ENCODE results near the gene SFMBT2. TPM values are rescaled to one million over a fixed set of nuclear protein-coding genes. Genes with fewer than 3 reads are reported as not detected.

SFMBT2 gene
- total RNA-seq, 6 experiments from 2014 or later: 1.4 to 3.4 (median 1.8) TPM

DNA sequence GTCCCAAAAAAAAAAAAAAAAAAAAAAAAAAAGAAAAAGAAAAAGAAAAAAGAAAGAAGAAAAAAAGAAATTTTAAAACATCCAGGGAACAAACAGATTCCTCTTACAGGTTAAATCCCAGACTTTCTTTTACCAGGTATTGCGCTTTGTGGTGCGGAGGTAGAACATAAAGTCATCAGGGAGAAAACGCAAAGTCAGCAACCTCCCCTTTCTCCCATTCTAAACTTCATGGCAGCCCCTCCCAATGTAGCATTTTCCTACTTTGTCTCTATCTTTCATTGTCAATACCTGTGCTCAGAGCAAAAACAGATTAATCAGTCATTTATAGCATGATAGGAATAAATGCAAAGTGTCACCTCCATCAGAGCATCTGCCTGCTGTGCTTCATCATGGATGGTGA lies 299.7 kb downstream of the SFMBT2 start:
- Histone ChIP-seq H3K27ac (no peak overlapping the region), H3K9me3 (no peaks in the 10 kb centered on the region), H3K4me3 (no peak overlapping the region), H3K36me3 (no peaks in the 10 kb centered on the region), H3K4me1 (no peaks in the 10 kb centered on the region), H3K27me3 (no peaks in the 10 kb centered on the region)
- TF ChIP-seq POLR2A (IDR thresholded peaks at IDR 0.05): no peak
- TF ChIP-seq, protein P1, sequence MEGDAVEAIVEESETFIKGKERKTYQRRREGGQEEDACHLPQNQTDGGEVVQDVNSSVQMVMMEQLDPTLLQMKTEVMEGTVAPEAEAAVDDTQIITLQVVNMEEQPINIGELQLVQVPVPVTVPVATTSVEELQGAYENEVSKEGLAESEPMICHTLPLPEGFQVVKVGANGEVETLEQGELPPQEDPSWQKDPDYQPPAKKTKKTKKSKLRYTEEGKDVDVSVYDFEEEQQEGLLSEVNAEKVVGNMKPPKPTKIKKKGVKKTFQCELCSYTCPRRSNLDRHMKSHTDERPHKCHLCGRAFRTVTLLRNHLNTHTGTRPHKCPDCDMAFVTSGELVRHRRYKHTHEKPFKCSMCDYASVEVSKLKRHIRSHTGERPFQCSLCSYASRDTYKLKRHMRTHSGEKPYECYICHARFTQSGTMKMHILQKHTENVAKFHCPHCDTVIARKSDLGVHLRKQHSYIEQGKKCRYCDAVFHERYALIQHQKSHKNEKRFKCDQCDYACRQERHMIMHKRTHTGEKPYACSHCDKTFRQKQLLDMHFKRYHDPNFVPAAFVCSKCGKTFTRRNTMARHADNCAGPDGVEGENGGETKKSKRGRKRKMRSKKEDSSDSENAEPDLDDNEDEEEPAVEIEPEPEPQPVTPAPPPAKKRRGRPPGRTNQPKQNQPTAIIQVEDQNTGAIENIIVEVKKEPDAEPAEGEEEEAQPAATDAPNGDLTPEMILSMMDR (IDR thresholded peaks at IDR 0.05): no peak
- DNase-seq: no peak
- no peak for ATAC-seq
- intact Hi-C loops (cut with DNase I): no loop called here
- 90% methylated on average over 3 of the region's 3 CpGs for WGBS (ENCODE audit: insufficient coverage, low coverage, low lambda C conversion rate, missing lambda C conversion rate)

Small RNA genes lying within 50 kb of the gene (small RNA-seq; reads per million reads assigned to genes)
- 0 reads per million in 2 experiments for gene AL590095.2
- 0 reads per million in 2 experiments for gene COX6CP17

All from right lobe of liver (tissue), 6 donors.